Motor neuron (in vitro differentiated cells): ENCODE data around the gene OGFRL1. TPM values are rescaled to one million over a fixed set of nuclear protein-coding genes. Genes with fewer than 3 reads are reported as not detected.
"Not testable (repeated sequence)": the region's sequence is repeated elsewhere in the genome, so short reads cannot be mapped to it uniquely, and the experiment has no call there.

ENCODE experiments used
- ATAC-seq, 8 experiments: fragments of 200-7000 bp; cut with Tn5 transposase; replicated peaks in 6 of 8; 2 replicates each; pipeline ENCODE4 v1.8.0; 2021; ENCODE audit warnings: mild to moderate bottlenecking in 8 of 8, moderate library complexity in 8 of 8
- H3K27ac ChIP-seq, 2 donors: fragments of 250-450 bp; sonication (Bioruptor Pico); 2 replicates each; pipeline ENCODE4 v1.9.0; 2021; ENCODE audit warnings: antibody characterized with exemption in 2 of 2, mild to moderate bottlenecking in 2 of 2, moderate library complexity in 1 of 2
- H3K4me1 ChIP-seq, 2 donors: fragments of 250-450 bp; sonication (Bioruptor Pico); replicated peaks in 1 of 2; 2 replicates each; pipeline ENCODE4 v1.6.1; 2021; ENCODE audit warnings: antibody characterized with exemption in 2 of 2, mild to moderate bottlenecking in 2 of 2, moderate library complexity in 1 of 2
- H3K4me3 ChIP-seq, 5 donors: fragments of 250-450 bp; sonication (Bioruptor Pico); 2 replicates each; pipeline ENCODE4 v1.9.0; 2021; ENCODE audit warnings: antibody characterized with exemption in 5 of 5, mild to moderate bottlenecking in 5 of 5, moderate library complexity in 4 of 5
- WGBS, 10 experiments: fragments of 450-650 bp; shearing (Covaris generic); methylation state at CpG; one replicate each; pipeline ENCODE4 v1.0.0; 2022; 5-methylcytosine and 5-hydroxymethylcytosine counted together
- in situ Hi-C, 9 experiments: fragments of 400-800 bp; cut with MboI; loops; one replicate each; pipeline ENCODE4 v1.15.0; 2021; ENCODE audit warnings: low sequenced_read_pairs in 9 of 9, low pct_unique_long_range_greater_than_20kb in 2 of 9; ENCODE audit not compliant: unreplicated experiment in 9 of 9
- total RNA-seq, 8 experiments: library from RNA; unstranded; fragments of 300-600 nt; gene quantifications; 2 replicates each; pipeline versions ENCODE4 v1.2.3 to v1.2.4, GENCODE V29; 2022

The OGFRL1 gene
- total RNA-seq, 8 experiments from 2014 or later, result 7.7 to 32.0 (median 11.4) TPM

DNA sequence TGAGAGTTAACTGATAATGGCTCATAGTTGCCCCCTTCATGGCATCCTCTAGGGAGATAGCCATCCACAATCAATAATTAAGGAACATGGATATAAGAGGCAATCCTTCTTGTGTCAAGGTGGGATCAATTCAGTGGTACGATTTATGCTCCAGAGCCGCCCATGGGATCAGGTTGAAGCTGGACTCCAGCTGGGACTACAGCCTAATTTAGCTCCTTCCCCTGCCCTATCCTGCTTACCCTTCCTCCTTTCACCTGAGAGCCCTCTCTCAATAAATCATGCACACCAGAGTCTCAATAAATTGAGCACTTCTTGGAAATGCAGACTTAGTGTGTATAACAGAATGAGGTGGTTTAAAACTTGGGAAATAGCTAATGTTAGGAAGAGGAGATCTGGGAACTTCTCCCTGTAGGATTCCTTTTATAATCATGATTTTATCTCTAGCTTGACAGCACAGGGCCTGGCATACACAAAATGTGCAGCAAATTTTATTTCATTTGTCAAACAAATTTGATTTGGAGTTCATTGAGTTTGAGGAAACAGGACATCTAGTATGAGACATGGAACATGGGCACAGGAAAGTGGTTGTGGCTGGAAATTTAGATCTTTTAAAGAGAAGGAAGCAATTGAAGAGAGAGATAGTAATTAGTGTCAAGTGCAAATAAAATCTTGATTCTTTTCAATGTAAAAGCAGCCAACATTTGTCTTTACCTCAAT, 28.6 kb upstream of the OGFRL1 start:
- in situ Hi-C loops, result no loop called here
- Histone ChIP-seq H3K4me1 (peaks cover 15 to 36% of the 10 kb centered on the region in 2 donors), H3K27ac (no peak overlapping the region), H3K4me3 (no peak overlapping the region)
- WGBS, 10 experiments, result 49 to 100% (median 83%) methylated on average over 2 of the region's 2 CpGs; no CpG with 5 or more reads in 6 of the 10 experiments
- ATAC-seq, result peak in 3 of 8 experiments; percentile 70 to 84 (median 81)

DNA sequence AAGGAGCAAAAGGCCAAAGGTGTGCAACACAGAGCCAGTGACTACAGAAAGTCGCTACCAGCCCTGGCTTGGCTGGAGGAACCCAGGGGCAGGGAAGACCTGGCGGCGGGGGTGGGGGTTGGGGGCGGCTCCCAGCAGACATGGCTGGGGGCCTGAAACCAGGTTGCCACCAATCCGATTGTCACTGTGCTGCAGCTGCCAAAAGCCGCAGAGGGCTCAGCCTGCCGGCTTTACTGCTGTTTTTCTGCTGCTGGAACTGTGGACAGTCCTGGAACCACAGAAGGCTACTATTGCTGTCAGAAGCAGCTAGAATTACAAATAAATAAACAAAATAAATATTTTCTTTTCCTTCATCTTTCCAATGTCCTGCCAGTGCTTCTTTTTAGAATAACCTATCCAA, 25.7 kb upstream of the OGFRL1 start:
- WGBS, 10 experiments, result 48 to 100% (median 100%) methylated on average over 1 to 2 of the region's 7 CpGs; no CpG with 5 or more reads in 7 of the 10 experiments
- in situ Hi-C loops, result no loop called here
- ATAC-seq, result no peak

GRCh38 chr6:71266392-71266791, 22.2 kb upstream of the OGFRL1 start:
- ATAC-seq, H3K4me1 ChIP-seq, H3K4me3 ChIP-seq, H3K27ac ChIP-seq, in situ Hi-C loops: not testable (repeated sequence)
- no CpG with 5 or more reads among the region's 24 CpGs for WGBS, 10 experiments

More for the DNA sequence above, 25.7 kb upstream of the OGFRL1 start:
- peaks cover 13 to 33% of the 10 kb centered on the region in 2 donors for H3K4me1 ChIP-seq
- H3K27ac ChIP-seq, result no peak overlapping the region
- H3K4me3 ChIP-seq, result no peak overlapping the region

DNA sequence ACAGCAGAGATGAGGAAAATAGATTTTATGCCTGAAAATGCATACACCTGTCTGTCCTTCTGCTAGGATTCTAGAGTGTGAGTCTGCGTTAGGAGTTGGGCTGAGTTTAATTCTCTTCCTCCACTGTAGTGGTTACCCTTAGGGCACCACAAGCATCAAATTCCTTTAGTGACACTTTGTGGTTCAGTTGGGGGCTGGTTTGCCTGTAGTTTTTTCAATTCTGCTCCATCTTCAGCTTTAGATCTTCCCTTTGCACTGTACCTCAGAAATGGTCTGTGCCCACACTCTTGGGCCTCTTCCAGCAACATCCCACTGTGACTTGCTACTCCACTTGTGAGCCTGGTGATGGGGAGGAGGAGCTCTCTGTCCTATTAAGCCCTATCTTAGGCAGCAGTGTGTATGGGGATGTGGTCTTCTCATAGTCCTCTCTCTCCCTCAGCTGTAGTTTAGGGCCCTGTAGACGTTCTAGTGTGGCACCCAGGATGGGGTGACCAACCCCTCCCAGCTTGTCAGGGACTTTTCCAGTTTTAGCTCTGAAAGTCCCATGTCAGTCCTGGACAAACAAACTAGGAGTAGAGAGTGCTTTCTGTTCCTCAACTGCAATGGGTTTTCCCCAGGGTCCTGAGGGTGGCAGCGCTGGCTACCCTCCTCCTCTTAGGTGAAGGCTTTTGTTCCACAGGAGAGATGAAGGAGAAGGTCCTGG, 19.7 kb upstream of the OGFRL1 start:
- in situ Hi-C loops, result no loop called here

GRCh38 chr6:71277926-71278600, 10.5 kb upstream of the OGFRL1 start:
- peak in 3 of 8 experiments; percentile 43 to 100 (median 99) for ATAC-seq
- no peaks in the 10 kb centered on the region for H3K4me1 ChIP-seq
- in situ Hi-C loops, result no loop called here
- no peak overlapping the region for H3K27ac ChIP-seq
- no peak overlapping the region for H3K4me3 ChIP-seq
- WGBS, 10 experiments, result 0 to 100% (median 88%) methylated on average over 1 to 2 of the region's 3 CpGs; no CpG with 5 or more reads in 4 of the 10 experiments

More for the DNA sequence above, 19.7 kb upstream of the OGFRL1 start:
- WGBS, 10 experiments, result 50 to 100% (median 83%) methylated on average over 1 to 2 of the region's 3 CpGs; no CpG with 5 or more reads in 1 of the 10 experiments
- Histone ChIP-seq H3K4me3 (no peak overlapping the region), H3K27ac (no peak overlapping the region), H3K4me1 (no peaks in the 10 kb centered on the region)
- no peak for ATAC-seq

DNA sequence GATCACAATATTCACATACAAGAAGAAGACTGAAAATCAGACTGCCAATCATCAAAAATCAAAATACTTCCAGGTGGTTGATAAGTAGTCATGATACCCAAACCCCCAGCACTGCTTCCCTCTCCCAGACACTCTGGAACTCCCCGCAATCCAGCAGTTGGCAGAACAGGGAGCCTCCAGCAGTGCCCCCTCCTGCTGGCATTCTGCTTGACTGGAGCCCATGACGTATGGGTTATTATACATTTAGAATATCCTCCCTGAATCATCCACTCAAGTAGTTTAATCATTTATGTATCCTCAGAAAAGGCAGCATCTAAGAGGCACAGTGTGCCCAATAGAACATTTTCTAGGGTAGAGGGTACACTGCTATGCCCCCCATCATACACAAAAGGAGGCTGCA, 9.3 kb upstream of the OGFRL1 start:
- H3K4me1 ChIP-seq, result peaks cover 0 to 3% of the 10 kb centered on the region in 2 donors
- no peak overlapping the region for H3K4me3 ChIP-seq
- no peak for ATAC-seq
- H3K27ac ChIP-seq, result no peak overlapping the region
- in situ Hi-C loops, result no loop called here
- 91 to 100% (median 100%) methylated on average over 1 to 2 of the region's 2 CpGs; no CpG with 5 or more reads in 6 of the 10 experiments for WGBS, 10 experiments

DNA sequence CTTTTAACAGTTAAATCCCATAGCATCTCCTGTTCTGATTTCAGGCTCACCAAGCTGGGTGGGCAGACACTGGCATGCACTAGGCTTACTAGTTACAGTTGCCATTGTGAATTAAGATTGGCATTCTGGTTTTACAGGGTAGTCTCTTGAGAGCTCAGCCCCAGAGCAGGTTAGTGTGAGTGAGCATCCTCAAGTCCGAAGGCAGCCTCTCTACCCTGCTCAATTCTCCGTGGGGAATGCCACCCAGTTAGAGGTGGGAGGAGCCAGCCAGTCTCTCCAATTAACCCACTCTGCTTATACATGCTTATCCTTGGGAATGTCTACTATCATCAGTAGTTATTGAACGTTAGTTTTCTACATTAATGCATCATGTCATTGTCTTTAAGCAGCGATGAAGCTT, 8.9 kb upstream of the OGFRL1 start:
- no peak for ATAC-seq
- H3K4me3 ChIP-seq, result no peak overlapping the region
- no peak overlapping the region for H3K27ac ChIP-seq
- H3K4me1 ChIP-seq, result peaks cover 0 to 3% of the 10 kb centered on the region in 2 donors
- 51 to 86% (median 71%) methylated on average over 1 to 4 of the region's 4 CpGs; no CpG with 5 or more reads in 2 of the 10 experiments for WGBS, 10 experiments
- in situ Hi-C loops, result no loop called here

GRCh38 chr6:71280701-71281100, 7.9 kb upstream of the OGFRL1 start:
- WGBS, 10 experiments, result 65 to 100% (median 88%) methylated on average over 1 to 2 of the region's 2 CpGs; no CpG with 5 or more reads in 2 of the 10 experiments
- in situ Hi-C loops, result no loop called here
- ATAC-seq, result no peak
- Histone ChIP-seq H3K27ac (no peak overlapping the region), H3K4me1 (peaks cover 0 to 3% of the 10 kb centered on the region in 2 donors), H3K4me3 (no peak overlapping the region)

DNA sequence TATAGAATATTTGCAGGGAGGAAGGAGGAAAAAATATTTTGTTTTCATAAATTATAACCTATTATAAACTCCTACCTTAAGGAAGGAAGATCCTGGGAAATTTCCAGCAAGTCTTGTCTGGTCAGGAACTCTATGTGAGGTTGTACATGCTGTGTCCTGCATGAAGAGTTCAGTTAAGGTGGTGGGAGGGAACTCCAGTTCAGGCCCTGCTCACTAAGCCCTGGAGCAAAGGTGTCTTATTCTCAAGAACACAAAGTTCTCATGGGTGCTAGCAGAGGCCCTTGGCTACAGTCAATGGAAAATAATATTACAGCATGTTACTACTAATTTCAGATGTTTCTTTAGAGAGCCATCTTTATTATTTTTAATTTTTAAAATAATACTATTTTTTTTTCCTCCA, 3.8 kb upstream of the OGFRL1 start:
- in situ Hi-C loops, result no loop called here
- H3K27ac ChIP-seq, result no peak overlapping the region
- peaks cover 4 to 11% of the 10 kb centered on the region in 2 donors for H3K4me1 ChIP-seq
- ATAC-seq, result no peak
- H3K4me3 ChIP-seq, result no peak overlapping the region

DNA sequence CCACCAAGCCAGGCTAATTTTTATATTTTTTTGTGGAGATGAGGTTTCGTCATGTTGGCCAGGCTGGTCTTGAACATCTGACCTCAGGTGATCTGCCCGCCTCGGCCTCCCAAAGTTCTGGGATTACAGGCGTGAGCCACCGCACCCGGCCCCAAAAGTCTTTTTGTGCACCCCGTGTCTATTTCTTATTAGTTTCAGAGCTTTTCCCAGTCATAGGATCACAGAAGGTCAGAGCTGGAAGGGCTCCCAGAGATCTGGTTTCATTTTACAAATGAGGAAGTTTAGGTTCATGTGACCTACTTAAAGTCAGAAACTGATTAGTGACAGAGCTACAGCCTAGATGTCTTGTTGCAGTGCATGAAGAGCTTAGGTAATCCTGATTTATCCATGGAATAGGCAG, 1.6 kb upstream of the OGFRL1 start:
- 0 to 100% (median 87%) methylated on average over 1 to 7 of the region's 7 CpGs; no CpG with 5 or more reads in 2 of the 10 experiments for WGBS, 10 experiments
- Histone ChIP-seq H3K4me1 (peaks cover 5 to 25% of the 10 kb centered on the region in 2 donors), H3K4me3 (no peak overlapping the region), H3K27ac (no peak overlapping the region)
- in situ Hi-C loops, result no loop called here
- ATAC-seq, result no peak

DNA sequence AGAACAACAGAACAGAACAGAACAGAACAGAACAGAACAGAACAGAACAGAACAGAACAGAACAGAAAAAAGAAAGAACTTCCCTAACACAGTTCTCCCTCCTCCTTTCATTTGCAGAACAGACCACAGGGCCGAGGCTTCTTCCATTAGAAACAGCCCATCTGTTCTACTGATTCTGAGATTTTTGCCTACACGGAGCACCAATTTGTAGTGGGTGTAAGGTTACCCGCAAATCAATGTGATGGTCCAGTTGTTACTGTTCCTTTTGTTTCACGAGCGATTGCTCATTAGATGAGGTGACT, 734 bp upstream of the OGFRL1 start:
- H3K27ac ChIP-seq, result peak overlapping the region; percentile 86 to 87
- H3K4me1 ChIP-seq, result peaks cover 5 to 25% of the 10 kb centered on the region in 2 donors
- WGBS, 10 experiments, result 0 to 61% (median 29%) methylated on average over 2 to 5 of the region's 5 CpGs; no CpG with 5 or more reads in 2 of the 10 experiments
- ATAC-seq, result peak in 1 of 8 experiments; percentile 1
- in situ Hi-C loops, result no loop called here
- H3K4me3 ChIP-seq, result peak overlapping the region; percentile 79 to 98 (median 96)

- H3K4me1 ChIP-seq, result peaks cover 5 to 23% of the 10 kb centered on the region in 2 donors
- in situ Hi-C loops, result no loop called here
- peak overlapping the region; percentile 86 to 87 for H3K27ac ChIP-seq
- peak overlapping the region; percentile 79 to 98 (median 96) for H3K4me3 ChIP-seq
- peak; percentile 26 to 56 (median 36) for ATAC-seq
- 0 to 33% (median 11%) methylated on average over 1 to 8 of the region's 57 CpGs for WGBS, 10 experiments
These were observed 609 bp downstream of the OGFRL1 start for GRCh38 chr6:71289039-71289801.
